Measurements from ENCODE around the gene PATZ1. TPM values are rescaled to one million over a fixed set of nuclear protein-coding genes. Genes with fewer than 3 reads are reported as not detected.

The PATZ1 gene
- polyA plus RNA-seq, 1 of the 3 experiments (the other 2 are of a cell fraction) = 21.8 TPM

GRCh38 chr22:31360029-31360428 is 13.9 kb upstream of the PATZ1 start:
- ChIA-PET POLR2A (no interaction called here), CTCF (no interaction called here)
- H3K9me2 ChIP-seq = no peaks in the 10 kb centered on the region
- H3K4me3 ChIP-seq (ENCODE audit: low read depth in 2 of 2, low read length in 1 of 2) = no peak overlapping the region
- TF ChIP-seq MXI1 (IDR thresholded peaks at IDR 0.05; ENCODE audit: low read depth, low read length) (no peak), FOXJ3 (CRISPR knock-in tag; IDR thresholded peaks at IDR 0.05) (no peak), ELF1 (IDR thresholded peaks at IDR 0.05) (no peak), EP300 (IDR thresholded peaks at IDR 0.05; ENCODE audit: borderline replicate concordance in 1 of 2, low read depth in 1 of 2, low read length in 1 of 2) (no peak), POLR2AphosphoS5 (IDR thresholded peaks at IDR 0.05; ENCODE audit: low read depth, low read length) (no peak), MEF2A (IDR thresholded peaks at IDR 0.05; ENCODE audit: borderline replicate concordance, low read depth) (no peak), NRF1 (IDR thresholded peaks at IDR 0.05; ENCODE audit: low read depth, low read length) (no peak), RCOR1 (IDR thresholded peaks at IDR 0.05; ENCODE audit: low read length) (no peak), TCF12 (IDR thresholded peaks at IDR 0.05) (no peak), YY1 (IDR thresholded peaks at IDR 0.05; ENCODE audit: low read depth) (no peak), MAX (IDR thresholded peaks at IDR 0.05; ENCODE audit: low read depth) (no peak), RXRA (IDR thresholded peaks at IDR 0.05; ENCODE audit: borderline replicate concordance, low read depth) (no peak), ZBTB33 (IDR thresholded peaks at IDR 0.05; ENCODE audit: borderline replicate concordance, low read depth) (no peak), EZH2phosphoT487 (IDR thresholded peaks at IDR 0.05; ENCODE audit: borderline replicate concordance, low read depth) (no peak), USF2 (IDR thresholded peaks at IDR 0.05; ENCODE audit: borderline replicate concordance, low read depth, low read length) (no peak), TAF1 (IDR thresholded peaks at IDR 0.05; ENCODE audit: borderline replicate concordance, low read depth, low read length) (no peak), SIN3A (IDR thresholded peaks at IDR 0.05; ENCODE audit: borderline replicate concordance, low read depth, low read length) (no peak), USF1 (IDR thresholded peaks at IDR 0.05; ENCODE audit: borderline replicate concordance, low read depth) (no peak), REST (IDR thresholded peaks at IDR 0.05; ENCODE audit: low read depth, low read length) (no peak), PBX3 (IDR thresholded peaks at IDR 0.05) (no peak)
- H3K36me3 ChIP-seq (replicated peaks in 1 of 2; ENCODE audit: control insufficient read depth in 1 of 2, insufficient read depth in 2 of 2, low read length in 1 of 2) = no peaks in the 10 kb centered on the region
- no peak overlapping the region for H3K9ac ChIP-seq
- no peaks in the 10 kb centered on the region for H3K27me3 ChIP-seq (ENCODE audit: insufficient read depth)
- H2AFZ ChIP-seq (ENCODE audit: low read depth) = no peak overlapping the region
- H3K9me3 ChIP-seq = no peaks in the 10 kb centered on the region
- no peaks in the 10 kb centered on the region for H3F3A ChIP-seq (replicated peaks; ENCODE audit: insufficient read depth)
- H3K79me2 ChIP-seq (ENCODE audit: insufficient read depth) = no peaks in the 10 kb centered on the region
- WGBS (ENCODE audit: low lambda C conversion rate) = 93% methylated on average over 1 of the region's 1 CpG
- H3K27ac ChIP-seq (ENCODE audit: low read depth in 2 of 2, low read length in 1 of 2) = no peak overlapping the region
- no peaks in the 10 kb centered on the region for H3K4me1 ChIP-seq (ENCODE audit: control insufficient read depth in 1 of 2, insufficient read depth in 2 of 2, low read depth in 1 of 2, low read length in 1 of 2)
- no peaks in the 10 kb centered on the region for H4K20me1 ChIP-seq (ENCODE audit: insufficient read depth)
- no peak overlapping the region for H3K4me2 ChIP-seq
- DNase-seq = no peak

All from SK-N-SH (cell line).